Cardiac muscle cell (in vitro differentiated cells and primary cell): Measurements from ENCODE around the gene NAALADL2. TPM values are rescaled to one million over a fixed set of nuclear protein-coding genes. Genes with fewer than 3 reads are reported as not detected.
"Not testable (repeated sequence)": the region's sequence is repeated elsewhere in the genome, so short reads cannot be mapped to it uniquely, and the experiment has no call there.

Source experiments
- DNase-seq, 2 donors: peaks; one replicate each; pipeline versions ENCODE4 v3.0.0 to v3.0.0-alpha.2; 2010 to 2017; ENCODE audit warnings: low read depth in 1 of 2, low spot score in 1 of 2
- H3K27ac ChIP-seq: fragments of 200-600 bp; sonication (generic); 2 replicates; pipeline ENCODE4 v1.5.1; 2016
- H3K27me3 ChIP-seq: fragments of 200-600 bp; sonication (generic); 2 replicates; pipeline ENCODE4 v1.6.0; 2016; ENCODE audit warnings: control low read depth
- H3K36me3 ChIP-seq: fragments of 200-600 bp; sonication (generic); 2 replicates; pipeline ENCODE4 v1.5.1; 2016; ENCODE audit warnings: control low read depth
- H3K4me1 ChIP-seq: fragments of 200-600 bp; sonication (generic); 2 replicates; pipeline ENCODE4 v1.8.1; 2017; ENCODE audit warnings: low read depth, mild to moderate bottlenecking, mixed run types
- H3K4me3 ChIP-seq: fragments of 200-600 bp; sonication (generic); 2 replicates; pipeline ENCODE4 v1.5.1; 2016; ENCODE audit warnings: mild to moderate bottlenecking
- H3K9me3 ChIP-seq: fragments of 200-600 bp; sonication (generic); 2 replicates; pipeline ENCODE4 v1.5.1; 2017; ENCODE audit warnings: low read depth, mild to moderate bottlenecking, control low read depth
- polyA plus RNA-seq: library from polyadenylated mRNA; unstranded; fragments of >200 nt; fragmentation: Nextera tagmentation; extraction: Ambion mirVana; gene quantifications from 2 replicates; pipeline ENCODE4 v1.2.1, GENCODE V29; 2016
- total RNA-seq: library from RNA; depleted of rRNA; stranded (reverse); fragments of >200 nt; gene quantifications from 2 replicates; pipeline ENCODE4 v1.2.3, GENCODE V29; 2016
- TF ChIP-seq, protein P1 (sequence below): IDR thresholded peaks from 2 replicates; pipeline ENCODE4 v1.5.1; 2012; ENCODE audit warnings: low read depth, mild to moderate bottlenecking, low read length

Gene NAALADL2
- total and polyA plus RNA-seq, 2 experiments from 2014 or later, result 2.4 to 3.8 TPM

DNA sequence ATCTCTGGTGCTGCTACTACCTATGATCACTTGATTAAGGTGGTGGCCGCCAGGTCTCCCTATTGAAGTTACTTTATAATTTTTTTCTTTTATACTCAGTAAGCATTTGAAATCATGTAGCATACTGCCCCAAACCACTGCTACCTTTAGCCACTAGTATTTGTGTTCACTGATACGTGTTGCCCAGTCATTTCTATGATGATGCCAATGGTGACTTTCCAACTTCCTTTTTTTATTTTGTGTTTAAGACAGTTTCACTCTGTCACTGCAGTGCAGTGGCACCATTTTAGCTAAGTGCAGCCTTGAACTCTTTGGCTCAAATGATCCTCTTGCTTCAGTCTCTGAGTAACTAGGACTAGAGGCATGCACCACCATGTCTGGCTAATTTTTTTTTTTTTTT lies 598.2 kb downstream of the NAALADL2 start:
- Histone ChIP-seq H3K4me1 (no peaks in the 10 kb centered on the region), H3K9me3 (no peaks in the 10 kb centered on the region), H3K27ac (no peak overlapping the region), H3K27me3 (no peaks in the 10 kb centered on the region), H3K4me3 (no peak overlapping the region), H3K36me3 (no peaks in the 10 kb centered on the region)
- TF ChIP-seq, protein P1, sequence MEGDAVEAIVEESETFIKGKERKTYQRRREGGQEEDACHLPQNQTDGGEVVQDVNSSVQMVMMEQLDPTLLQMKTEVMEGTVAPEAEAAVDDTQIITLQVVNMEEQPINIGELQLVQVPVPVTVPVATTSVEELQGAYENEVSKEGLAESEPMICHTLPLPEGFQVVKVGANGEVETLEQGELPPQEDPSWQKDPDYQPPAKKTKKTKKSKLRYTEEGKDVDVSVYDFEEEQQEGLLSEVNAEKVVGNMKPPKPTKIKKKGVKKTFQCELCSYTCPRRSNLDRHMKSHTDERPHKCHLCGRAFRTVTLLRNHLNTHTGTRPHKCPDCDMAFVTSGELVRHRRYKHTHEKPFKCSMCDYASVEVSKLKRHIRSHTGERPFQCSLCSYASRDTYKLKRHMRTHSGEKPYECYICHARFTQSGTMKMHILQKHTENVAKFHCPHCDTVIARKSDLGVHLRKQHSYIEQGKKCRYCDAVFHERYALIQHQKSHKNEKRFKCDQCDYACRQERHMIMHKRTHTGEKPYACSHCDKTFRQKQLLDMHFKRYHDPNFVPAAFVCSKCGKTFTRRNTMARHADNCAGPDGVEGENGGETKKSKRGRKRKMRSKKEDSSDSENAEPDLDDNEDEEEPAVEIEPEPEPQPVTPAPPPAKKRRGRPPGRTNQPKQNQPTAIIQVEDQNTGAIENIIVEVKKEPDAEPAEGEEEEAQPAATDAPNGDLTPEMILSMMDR, result no peak
- no peak for DNase-seq

DNA sequence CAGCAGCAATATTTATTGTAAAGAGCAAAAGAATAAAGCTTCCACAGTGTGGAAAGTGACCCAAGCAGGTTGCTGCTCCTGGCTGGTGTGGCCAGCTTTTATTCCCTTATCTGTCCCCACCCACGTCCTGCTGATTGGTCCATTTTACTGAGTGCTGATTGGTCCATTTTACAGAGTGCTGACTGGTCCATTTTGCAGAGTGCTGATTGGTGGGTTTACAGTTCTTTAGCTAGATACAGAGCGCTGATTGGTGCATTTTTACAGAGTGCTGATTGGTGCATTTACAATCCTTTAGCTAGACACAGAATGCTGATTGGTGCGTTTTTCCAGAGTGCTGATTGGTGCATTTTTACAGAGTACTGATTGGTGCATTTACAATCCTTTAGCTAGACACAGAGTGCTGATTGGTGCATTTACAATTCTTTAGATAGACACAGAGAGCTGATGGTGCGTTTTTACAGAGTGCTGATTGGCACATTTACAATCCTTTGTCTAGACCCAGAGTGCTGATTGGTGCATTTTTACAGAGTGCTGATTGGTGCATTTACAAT lies 601.8 kb downstream of the NAALADL2 start:
- not testable (repeated sequence) for DNase-seq, H3K4me1 ChIP-seq, H3K27me3 ChIP-seq, H3K4me3 ChIP-seq, H3K9me3 ChIP-seq, H3K27ac ChIP-seq, H3K36me3 ChIP-seq

DNA sequence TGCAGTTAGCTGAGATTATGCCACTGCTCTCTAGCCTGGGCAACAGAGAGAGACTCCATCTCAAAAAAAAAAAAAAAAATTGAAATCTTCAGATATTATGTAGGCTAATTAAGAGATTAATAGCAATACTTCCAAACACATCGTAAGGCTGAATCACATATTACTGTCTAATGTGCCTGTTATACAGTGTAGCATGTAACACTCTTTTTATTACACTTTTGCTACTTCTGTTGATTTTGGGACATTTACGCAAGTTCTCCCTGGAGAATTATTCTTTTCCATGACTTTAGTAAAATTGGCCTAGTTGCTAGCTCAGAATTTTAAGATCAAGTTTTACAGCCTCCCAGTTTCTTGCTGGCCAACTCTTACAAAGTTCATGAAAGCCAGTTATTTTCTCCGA lies 605.2 kb downstream of the NAALADL2 start:
- no peak for DNase-seq
- no peaks in the 10 kb centered on the region for H3K36me3 ChIP-seq

DNA sequence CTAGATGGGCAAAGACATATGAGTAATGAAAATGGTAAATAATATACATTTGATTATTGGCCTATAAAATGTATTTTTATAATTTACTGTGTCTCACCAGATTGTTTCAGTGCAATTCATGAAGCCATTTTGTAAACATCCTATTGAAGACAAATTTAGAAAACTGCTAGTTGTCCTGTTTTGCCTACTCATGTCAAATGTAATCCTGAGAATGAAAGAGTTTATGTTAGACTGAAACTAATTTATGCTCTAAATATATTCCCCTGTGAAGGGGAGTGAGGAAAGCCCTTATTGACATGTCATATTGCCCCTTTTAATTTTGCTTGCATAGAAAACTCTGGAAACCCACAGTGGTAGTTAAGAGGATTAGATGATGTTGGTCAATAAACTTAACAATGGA lies 610.0 kb downstream of the NAALADL2 start:
- TF ChIP-seq, protein P1, result no peak

More for the DNA sequence above, 605.2 kb downstream of the NAALADL2 start:
- no peaks in the 10 kb centered on the region for H3K4me1 ChIP-seq
- TF ChIP-seq, protein P1, result no peak
- no peaks in the 10 kb centered on the region for H3K9me3 ChIP-seq
- H3K27ac ChIP-seq, result no peak overlapping the region
- no peaks in the 10 kb centered on the region for H3K27me3 ChIP-seq
- no peak overlapping the region for H3K4me3 ChIP-seq

DNA sequence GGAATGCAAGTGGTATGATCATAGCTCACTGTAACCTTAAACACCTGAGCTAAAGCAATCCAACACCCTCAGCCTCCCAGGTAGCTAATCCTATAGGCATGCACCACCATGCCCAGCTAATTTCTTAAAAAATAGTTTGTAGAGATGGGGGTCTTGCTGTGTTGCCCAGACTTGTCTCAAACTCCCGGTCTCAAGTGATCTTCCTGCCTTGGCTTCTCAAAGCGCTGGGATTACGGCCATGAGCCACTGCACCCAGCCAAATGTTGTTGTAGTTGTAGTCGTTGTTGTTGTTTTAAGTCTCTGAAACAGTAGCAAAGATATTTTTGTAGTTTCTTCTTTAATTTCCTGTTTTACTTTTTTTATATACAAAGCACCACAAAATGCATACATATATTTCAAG lies 616.6 kb downstream of the NAALADL2 start:
- H3K4me3 ChIP-seq, result no peak overlapping the region
- H3K27ac ChIP-seq, result no peak overlapping the region
- no peaks in the 10 kb centered on the region for H3K36me3 ChIP-seq
- no peaks in the 10 kb centered on the region for H3K9me3 ChIP-seq
- H3K27me3 ChIP-seq, result no peaks in the 10 kb centered on the region
- DNase-seq, result no peak
- TF ChIP-seq, protein P1, result no peak
- H3K4me1 ChIP-seq, result no peaks in the 10 kb centered on the region

More for the DNA sequence above, 610.0 kb downstream of the NAALADL2 start:
- H3K4me3 ChIP-seq, result no peak overlapping the region
- no peaks in the 10 kb centered on the region for H3K27me3 ChIP-seq
- no peaks in the 10 kb centered on the region for H3K9me3 ChIP-seq
- DNase-seq, result no peak
- no peaks in the 10 kb centered on the region for H3K36me3 ChIP-seq
- H3K4me1 ChIP-seq, result no peaks in the 10 kb centered on the region
- H3K27ac ChIP-seq, result no peak overlapping the region

DNA sequence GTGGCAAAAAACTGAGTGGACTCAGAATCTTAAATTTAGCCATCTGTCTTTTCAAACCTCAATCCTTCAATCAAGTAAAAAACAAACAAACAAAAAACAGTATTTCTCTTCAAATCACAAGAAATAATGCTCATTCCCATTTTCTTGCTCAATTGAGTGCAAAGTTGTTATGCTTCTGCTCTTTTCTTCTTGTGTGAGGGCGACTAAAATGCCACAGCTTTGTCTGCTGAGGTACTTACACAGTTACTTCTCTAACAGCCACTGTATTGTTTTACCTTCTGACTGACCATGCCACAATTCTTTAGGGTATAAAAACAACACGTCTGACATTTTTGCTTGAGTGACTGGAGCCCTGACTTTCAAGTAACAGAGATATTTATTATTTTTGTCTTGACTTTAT lies 617.4 kb downstream of the NAALADL2 start:
- H3K4me1 ChIP-seq, result no peaks in the 10 kb centered on the region
- TF ChIP-seq, protein P1, result no peak
- DNase-seq, result no peak
- no peaks in the 10 kb centered on the region for H3K36me3 ChIP-seq
- H3K9me3 ChIP-seq, result no peaks in the 10 kb centered on the region
- H3K27ac ChIP-seq, result no peak overlapping the region
- H3K27me3 ChIP-seq, result no peaks in the 10 kb centered on the region
- H3K4me3 ChIP-seq, result no peak overlapping the region
